H1 (cell line): ENCODE data around the gene MAPKAPK2. TPM values are rescaled to one million over a fixed set of nuclear protein-coding genes. Genes with fewer than 3 reads are reported as not detected.

ENCODE experiments used
- CEBPB ChIP-seq: IDR thresholded peaks from 2 replicates; pipeline ENCODE4 v1.6.1; 2012; ENCODE audit warnings: low read depth, low read length
- CHD2 ChIP-seq: IDR thresholded peaks from 2 replicates; pipeline ENCODE4 v1.6.1; 2012; ENCODE audit warnings: low read length, improper control_type of control experiment
- EP300 ChIP-seq, 2 experiments: IDR thresholded peaks; 1 replicate in 1 of 2; 2 replicates in 1 of 2; pipeline ENCODE4 v1.6.1; 2011 to 2012; ENCODE audit warnings: low read depth in 2 of 2, low read length in 2 of 2, mild to moderate bottlenecking in 2 of 2, borderline replicate concordance in 1 of 2, inconsistent platforms in 1 of 2, moderate library complexity in 1 of 2
- EZH2 ChIP-seq: fragments of 200-600 bp; sonication (generic); IDR thresholded peaks from 2 replicates; pipeline ENCODE4 v1.7.1; 2012; ENCODE audit warnings: low read depth, mild to moderate bottlenecking, moderate library complexity, low read length, inconsistent platforms; ENCODE audit not compliant: severe bottlenecking
- RAD21 ChIP-seq, 2 experiments: IDR thresholded peaks in 1 of 2; conservative IDR thresholded peaks in 1 of 2; 2 replicates each; pipeline ENCODE4 v1.6.1; 2011; ENCODE audit warnings: low read depth in 2 of 2, low read length in 2 of 2, improper control_type of control experiment in 1 of 2, inconsistent platforms in 1 of 2, mild to moderate bottlenecking in 1 of 2, moderate library complexity in 1 of 2
- SIX5 ChIP-seq: IDR thresholded peaks from 2 replicates; pipeline ENCODE4 v1.6.1; 2011; ENCODE audit warnings: mild to moderate bottlenecking, low read depth, low read length
- polyA plus RNA-seq, 7 experiments: library from polyadenylated mRNA; depleted of rRNA in 3 of 7; stranded (reverse) in 5 of 7; unstranded in 2 of 7; fragments of >200 nt in 5 of 7; fragments of 200-250 nt in 2 of 7; gene quantifications; 1 replicate in 5 of 7; 2 replicates in 1 of 7; 4 replicates in 1 of 7; pipeline versions ENCODE4 v1.2.1 to v1.2.3, GENCODE V29; 2011 to 2013; ENCODE audit warnings: missing spikeins in 2 of 7, mixed read lengths in 2 of 7
- total RNA-seq: library from RNA; stranded (reverse); fragmentation: NEBNext Ultra II Directional; extraction: Animal tissue kit (Norgen Biotek cat#: 25700); gene quantifications from 2 replicates; pipeline ENCODE4 v1.2.1, GENCODE V29; 2021
- TF ChIP-seq, protein P1 (sequence below): IDR thresholded peaks from 2 replicates; pipeline ENCODE4 v1.6.1; 2011; ENCODE audit warnings: low read length, improper control_type of control experiment

Gene MAPKAPK2
- total and polyA plus RNA-seq, 2 of the 8 experiments (the other 6 are each of a cell fraction or from before 2014, with no cell fraction given): 27.5 to 44.9 TPM

DNA sequence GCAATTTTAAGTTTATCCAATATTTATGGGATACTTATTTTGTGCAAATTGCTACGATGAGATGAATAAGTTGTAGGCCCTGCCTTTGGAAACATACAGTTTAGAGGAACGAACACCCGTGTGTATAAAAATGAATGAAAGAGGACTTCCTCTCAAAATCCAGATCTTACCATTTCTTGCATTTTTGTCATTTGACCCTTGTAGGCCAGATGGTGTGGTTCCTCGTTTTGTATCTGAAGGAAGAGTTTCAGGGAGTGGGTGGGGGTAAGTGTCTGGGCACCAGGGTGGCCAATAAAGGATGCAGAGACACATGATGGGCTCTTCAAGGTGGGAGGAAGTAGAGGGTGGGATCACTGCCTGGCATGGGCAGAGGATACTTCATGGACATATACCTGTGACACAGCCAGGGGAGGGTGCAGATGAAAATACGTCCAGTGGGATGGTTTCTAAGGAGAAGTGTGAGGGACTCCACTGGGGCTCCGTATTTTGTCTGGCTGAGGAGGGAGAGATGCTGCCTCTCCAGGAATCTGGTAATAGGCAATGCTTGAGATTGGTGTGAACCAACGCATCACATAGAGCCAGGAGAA lies 14.4 kb downstream of the MAPKAPK2 start (continued):
- TF ChIP-seq EZH2: no peak
- TF ChIP-seq CEBPB: no peak
- no peak for TF ChIP-seq EP300 (IDR thresholded peaks at IDR 0.05; ENCODE audit: borderline replicate concordance in 1 of 2, low read depth in 2 of 2, low read length in 2 of 2)
- no peak for TF ChIP-seq RAD21 (IDR thresholded peaks at IDR 0.05 in 1 of 2, conservative IDR thresholded peaks at IDR 0.05 in 1 of 2; ENCODE audit: low read depth in 2 of 2, low read length in 2 of 2)
- TF ChIP-seq CHD2: no peak
- TF ChIP-seq SIX5: no peak
- TF ChIP-seq, protein P1, sequence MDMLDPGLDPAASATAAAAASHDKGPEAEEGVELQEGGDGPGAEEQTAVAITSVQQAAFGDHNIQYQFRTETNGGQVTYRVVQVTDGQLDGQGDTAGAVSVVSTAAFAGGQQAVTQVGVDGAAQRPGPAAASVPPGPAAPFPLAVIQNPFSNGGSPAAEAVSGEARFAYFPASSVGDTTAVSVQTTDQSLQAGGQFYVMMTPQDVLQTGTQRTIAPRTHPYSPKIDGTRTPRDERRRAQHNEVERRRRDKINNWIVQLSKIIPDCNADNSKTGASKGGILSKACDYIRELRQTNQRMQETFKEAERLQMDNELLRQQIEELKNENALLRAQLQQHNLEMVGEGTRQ: no peak
